ENCODE results near the gene SIGLEC11.

GRCh38 chr19:49937750-49938381 is 23.1 kb downstream of the SIGLEC11 start:
- no peak for TF ChIP-seq POLR2A (IDR thresholded peaks at IDR 0.05)
- TF ChIP-seq CTCF (IDR thresholded peaks at IDR 0.05): peak; percentile 88 to 98 (median 92)
